Measurements from ENCODE around the gene LRBA. TPM values are rescaled to one million over a fixed set of nuclear protein-coding genes. Genes with fewer than 3 reads are reported as not detected.
"Not testable (repeated sequence)": the region's sequence is repeated elsewhere in the genome, so short reads cannot be mapped to it uniquely, and the experiment has no call there.

The LRBA gene
- total RNA-seq, 1 donor from 2014 or later, result 28.2 TPM

DNA sequence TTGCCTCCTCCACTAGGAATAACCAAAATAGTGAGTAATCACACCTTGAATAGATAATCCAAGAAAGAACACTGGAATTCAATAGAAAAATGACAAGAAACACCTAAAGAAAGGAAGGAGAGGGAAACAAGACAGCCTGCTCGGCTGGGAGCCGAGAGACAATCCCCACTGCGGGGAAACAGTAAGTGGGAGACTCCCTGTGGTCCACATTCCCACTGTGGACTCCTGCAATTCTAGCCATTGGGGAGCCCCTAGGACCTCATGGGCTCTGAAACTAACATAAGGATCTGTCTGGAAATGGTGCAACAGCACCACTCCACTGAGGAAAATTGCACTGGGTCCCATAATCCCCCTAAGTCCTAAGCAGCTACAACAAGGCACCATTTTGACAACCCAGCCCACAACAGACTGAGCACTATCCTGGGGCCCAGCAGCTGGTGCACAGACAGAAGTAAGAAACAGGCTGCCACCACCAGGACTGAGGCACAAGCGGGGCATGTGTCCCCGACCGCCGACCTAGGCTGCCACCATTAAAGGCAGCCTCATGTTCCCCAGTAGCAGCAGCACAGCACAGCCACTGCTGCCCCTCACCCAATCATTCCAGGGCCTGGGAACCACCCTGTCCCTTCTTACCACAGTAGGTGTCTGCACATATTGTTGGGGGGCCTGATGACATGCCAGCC is 14.2 kb downstream of the LRBA start:
- peaks cover 7% of the 10 kb centered on the region for H3K36me3 Mint-ChIP-seq (ENCODE audit: low read depth)
- no peak for TF ChIP-seq CTCF (conservative IDR thresholded peaks at IDR 0.05)
- no peaks in the 10 kb centered on the region for H3K9me3 Mint-ChIP-seq
- no peaks in the 10 kb centered on the region for H3K27me3 Mint-ChIP-seq (ENCODE audit: low read depth)
- H3K4me1 Mint-ChIP-seq, result no peaks in the 10 kb centered on the region
- H3K4me3 Mint-ChIP-seq, result no peak overlapping the region
- DNase-seq (ENCODE audit: low read depth, low spot score), result no peak
- no peak overlapping the region for H3K27ac Mint-ChIP-seq (ENCODE audit: unreplicated experiment)

GRCh38 chr4:150999086-150999485 is 16.0 kb downstream of the LRBA start:
- Mint-ChIP-seq H3K27ac (ENCODE audit: unreplicated experiment) (no peak overlapping the region), H3K9me3 (peaks cover 3% of the 10 kb centered on the region), H3K4me3 (no peak overlapping the region), H3K4me1 (no peaks in the 10 kb centered on the region), H3K36me3 (ENCODE audit: low read depth) (peaks cover 4% of the 10 kb centered on the region), H3K27me3 (ENCODE audit: low read depth) (no peaks in the 10 kb centered on the region)
- no peak for DNase-seq (ENCODE audit: low read depth, low spot score)
- no peak for TF ChIP-seq CTCF (conservative IDR thresholded peaks at IDR 0.05)

- no peak for TF ChIP-seq CTCF (conservative IDR thresholded peaks at IDR 0.05)
- H3K27ac Mint-ChIP-seq (ENCODE audit: unreplicated experiment), result no peak overlapping the region
- H3K4me3 Mint-ChIP-seq, result no peak overlapping the region
- peaks cover 3% of the 10 kb centered on the region for H3K36me3 Mint-ChIP-seq (ENCODE audit: low read depth)
- peaks cover 3% of the 10 kb centered on the region for H3K9me3 Mint-ChIP-seq
- no peaks in the 10 kb centered on the region for H3K4me1 Mint-ChIP-seq
- H3K27me3 Mint-ChIP-seq (ENCODE audit: low read depth), result no peaks in the 10 kb centered on the region
- no peak for DNase-seq (ENCODE audit: low read depth, low spot score)
These were observed 17.9 kb downstream of the LRBA start for GRCh38 chr4:150997141-150997540.

GRCh38 chr4:150994721-150995120 is 20.4 kb downstream of the LRBA start:
- no peaks in the 10 kb centered on the region for H3K27me3 Mint-ChIP-seq (ENCODE audit: low read depth)
- no peak for DNase-seq (ENCODE audit: low read depth, low spot score)
- H3K4me3 Mint-ChIP-seq, result no peak overlapping the region
- TF ChIP-seq CTCF (conservative IDR thresholded peaks at IDR 0.05), result no peak
- H3K27ac Mint-ChIP-seq (ENCODE audit: unreplicated experiment), result no peak overlapping the region
- H3K36me3 Mint-ChIP-seq (ENCODE audit: low read depth), result no peaks in the 10 kb centered on the region
- H3K9me3 Mint-ChIP-seq, result peaks cover 3% of the 10 kb centered on the region
- H3K4me1 Mint-ChIP-seq, result no peaks in the 10 kb centered on the region

DNA sequence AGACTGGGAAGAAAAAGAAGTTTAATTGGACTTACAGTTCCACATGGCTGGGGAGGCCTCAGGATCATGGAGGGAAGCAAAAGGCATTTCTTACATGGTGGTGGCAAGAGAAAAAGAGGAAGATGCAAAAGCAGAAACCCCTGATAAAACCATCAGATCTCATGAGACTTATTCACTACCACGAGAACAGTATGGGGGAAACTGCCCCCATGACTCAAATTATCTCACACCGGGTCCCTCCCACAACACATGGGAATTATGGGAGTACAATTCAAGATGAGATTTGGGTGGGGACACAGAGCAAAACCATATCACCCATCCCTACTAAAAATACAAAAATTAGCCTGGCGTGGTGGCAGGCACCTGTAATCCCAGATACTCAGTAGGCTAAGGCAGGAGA is 21.5 kb downstream of the LRBA start:
- not testable (repeated sequence) for H3K4me3 Mint-ChIP-seq; H3K9me3 Mint-ChIP-seq; H3K4me1 Mint-ChIP-seq; H3K27ac Mint-ChIP-seq (ENCODE audit: unreplicated experiment); H3K36me3 Mint-ChIP-seq (ENCODE audit: low read depth); H3K27me3 Mint-ChIP-seq (ENCODE audit: low read depth); DNase-seq (ENCODE audit: low read depth, low spot score)

- no peak for TF ChIP-seq CTCF (conservative IDR thresholded peaks at IDR 0.05)
- Mint-ChIP-seq H3K4me3 (no peak overlapping the region), H3K27ac (ENCODE audit: unreplicated experiment) (peak overlapping the region; percentile 66), H3K4me1 (no peaks in the 10 kb centered on the region), H3K27me3 (ENCODE audit: low read depth) (no peaks in the 10 kb centered on the region), H3K9me3 (peaks cover 3% of the 10 kb centered on the region), H3K36me3 (ENCODE audit: low read depth) (no peaks in the 10 kb centered on the region)
- DNase-seq (ENCODE audit: low read depth, low spot score), result no peak
These were observed 24.1 kb downstream of the LRBA start for GRCh38 chr4:150990993-150991392.
